ENCODE results near the gene CEP63.

DNA sequence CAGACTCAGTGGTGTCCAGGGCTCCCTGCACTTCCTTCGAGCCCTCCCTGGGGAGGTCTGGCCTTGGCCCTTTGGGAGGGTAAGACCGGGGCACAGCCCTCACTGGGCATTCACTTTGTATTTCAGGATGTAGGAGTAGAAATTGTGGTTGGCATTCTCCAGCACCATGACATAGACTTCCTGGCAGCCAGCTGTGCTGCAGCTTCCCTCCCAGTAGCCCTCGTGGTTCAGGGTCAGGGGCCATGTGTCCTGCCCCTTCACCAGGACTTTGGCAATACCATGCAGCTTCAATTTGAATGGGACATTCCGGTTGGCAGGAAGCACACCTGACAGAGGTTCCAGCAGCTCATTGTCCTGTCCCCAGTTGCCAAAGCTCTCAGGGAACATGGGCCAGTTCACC lies 117.6 kb downstream of the CEP63 start:
- TF ChIP-seq YY1 (IDR thresholded peaks at IDR 0.05; ENCODE audit: insufficient read depth, insufficient read length) (no peak), ZNF274 (IDR thresholded peaks at IDR 0.05; ENCODE audit: low read depth, low read length) (no peak), SUZ12 (IDR thresholded peaks at IDR 0.05; ENCODE audit: extremely low read depth, insufficient read depth, insufficient read length) (no peak)

Data from NT2/D1 (cell line).